Eye (tissue), 1 donor: ENCODE results near the gene RASSF5.
A peak's percentile ranks its signal among the peaks of the same experiment; 100 is the strongest.

ENCODE experiments used
- DNase-seq: peaks from one replicate; pipeline ENCODE4 v3.0.0-alpha.2; 2015

The RASSF5 gene

DNA sequence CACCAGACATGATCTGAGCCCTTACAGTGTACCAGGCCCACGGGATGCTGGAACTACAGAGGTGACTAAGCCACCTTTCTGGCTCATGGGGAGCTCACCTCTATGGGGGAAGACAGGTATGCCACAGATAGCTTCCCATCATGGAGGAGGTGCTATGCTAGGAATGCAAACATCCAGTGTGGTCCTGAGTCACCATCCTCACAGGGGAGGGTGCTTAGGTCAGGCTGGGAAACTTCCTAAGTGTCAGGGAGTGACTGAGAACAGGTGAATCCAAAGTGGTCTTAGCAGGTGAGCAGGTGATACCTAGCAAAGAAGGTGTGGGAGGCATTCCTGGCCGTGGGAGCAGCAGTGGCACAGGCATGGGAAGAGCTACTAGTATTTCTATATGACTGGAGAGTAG, 8.6 kb upstream of the RASSF5 start:
- DNase-seq = no peak

DNA sequence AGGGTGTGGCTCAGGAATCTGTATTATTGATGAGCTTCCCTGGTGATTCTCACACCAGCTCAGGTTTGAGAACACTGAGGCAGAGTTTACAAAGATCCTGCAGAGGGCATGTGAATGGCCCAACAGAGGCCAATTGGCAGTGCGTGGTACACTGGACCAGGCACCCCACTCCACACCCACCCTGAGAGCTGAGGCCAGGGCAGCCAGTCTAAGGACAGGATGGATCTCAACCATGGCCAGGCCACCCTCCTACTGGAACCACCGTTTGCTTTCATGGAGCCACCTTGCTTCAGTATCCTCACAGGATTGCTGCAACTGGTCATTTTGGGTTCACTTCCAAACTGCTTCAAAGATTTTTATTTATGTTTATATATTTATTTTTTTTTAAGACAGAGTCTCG, 7.3 kb upstream of the RASSF5 start:
- no peak for DNase-seq

DNA sequence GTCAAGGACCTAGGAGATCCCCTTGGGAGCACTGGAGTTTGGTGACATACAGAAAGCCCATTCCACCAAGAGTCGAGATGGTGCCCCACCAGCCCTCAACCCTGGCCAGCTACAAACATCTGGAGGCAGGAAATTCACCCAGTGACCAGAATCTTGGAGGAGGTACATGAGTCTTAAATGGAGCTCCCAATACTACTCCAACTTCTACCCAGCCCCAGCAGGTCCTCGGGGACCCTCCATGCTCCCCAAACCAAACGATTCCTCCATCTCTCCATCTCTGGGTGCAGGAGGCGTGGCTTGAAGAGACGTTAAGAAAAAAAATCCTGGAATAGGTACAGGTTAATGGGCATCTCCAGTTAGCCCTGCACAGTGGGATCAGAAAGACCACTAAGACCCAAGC, 5.5 kb upstream of the RASSF5 start:
- DNase-seq = no peak

DNA sequence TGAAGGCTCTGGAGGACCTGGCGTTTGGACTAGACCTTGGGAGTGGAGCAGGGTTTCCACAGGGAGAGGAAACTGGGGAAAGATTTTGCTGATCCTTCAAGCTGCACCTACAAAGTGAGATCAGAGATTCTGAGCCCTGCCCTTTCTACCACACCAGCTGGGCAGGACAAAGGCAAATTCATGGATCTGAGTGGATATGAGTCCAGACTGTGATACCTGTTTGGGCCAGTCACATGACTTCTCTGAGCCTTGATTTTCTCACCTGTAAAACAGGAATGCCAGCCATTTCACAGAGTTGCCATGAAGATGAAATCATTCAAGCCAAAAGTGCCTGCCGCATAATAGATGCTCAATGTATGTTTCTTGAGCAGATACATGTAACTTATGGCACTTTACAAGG, 4.9 kb upstream of the RASSF5 start:
- no peak for DNase-seq

DNA sequence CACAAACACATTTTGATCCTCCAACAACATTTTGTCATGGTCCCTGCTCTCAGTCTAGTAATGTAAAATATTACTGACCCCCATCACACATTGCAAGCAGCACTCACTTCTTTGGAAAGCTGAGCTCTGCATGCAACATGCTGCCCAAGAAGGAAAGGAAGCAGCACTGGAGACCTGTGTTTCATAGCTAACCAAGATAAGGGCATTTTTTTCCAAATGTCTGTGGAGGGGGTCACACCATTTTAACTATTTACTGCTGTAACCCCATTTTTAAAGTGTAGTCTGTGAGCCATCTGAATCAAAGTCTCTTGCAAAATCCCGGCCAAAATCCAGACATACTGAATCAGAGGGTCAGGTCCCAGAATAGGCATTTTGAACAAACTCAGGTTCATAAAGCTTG, 4.5 kb upstream of the RASSF5 start:
- no peak for DNase-seq

DNA sequence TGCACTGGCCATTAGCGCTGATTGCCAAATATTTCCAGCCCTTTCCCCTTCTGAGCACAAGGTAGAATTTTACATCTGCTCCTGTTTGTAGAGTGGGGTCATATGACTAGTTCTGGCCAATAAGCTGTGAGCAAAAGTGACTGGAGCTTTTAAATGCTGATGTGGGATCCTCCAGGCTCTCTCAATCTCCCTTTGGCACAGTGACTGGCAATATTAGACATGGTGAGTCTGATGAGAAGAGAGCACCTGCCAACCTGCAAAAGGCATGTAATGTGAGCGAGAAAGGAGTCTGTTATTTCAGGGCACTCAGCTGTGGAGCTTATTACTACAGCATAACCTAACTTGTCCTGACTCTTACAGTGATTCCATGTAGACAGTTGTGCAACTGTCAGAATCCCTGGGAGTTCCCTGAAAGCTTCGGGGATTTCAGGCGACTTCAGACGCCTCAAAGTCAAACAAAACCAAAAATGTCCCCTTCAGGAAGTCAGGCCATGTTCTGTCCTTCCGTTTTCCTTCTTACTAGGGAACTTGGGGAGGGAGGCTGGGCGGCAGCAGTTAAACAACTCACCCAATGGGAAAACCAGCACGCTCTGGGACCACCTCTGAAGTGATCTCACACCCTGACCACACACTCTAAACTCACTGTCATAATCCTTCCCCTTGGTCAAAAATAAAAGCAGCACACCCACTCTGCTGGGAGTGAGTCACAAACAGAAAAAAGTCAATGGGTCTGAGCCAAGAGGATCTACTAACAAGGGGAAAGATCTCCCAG, 3.6 kb upstream of the RASSF5 start:
- no peak for DNase-seq

DNA sequence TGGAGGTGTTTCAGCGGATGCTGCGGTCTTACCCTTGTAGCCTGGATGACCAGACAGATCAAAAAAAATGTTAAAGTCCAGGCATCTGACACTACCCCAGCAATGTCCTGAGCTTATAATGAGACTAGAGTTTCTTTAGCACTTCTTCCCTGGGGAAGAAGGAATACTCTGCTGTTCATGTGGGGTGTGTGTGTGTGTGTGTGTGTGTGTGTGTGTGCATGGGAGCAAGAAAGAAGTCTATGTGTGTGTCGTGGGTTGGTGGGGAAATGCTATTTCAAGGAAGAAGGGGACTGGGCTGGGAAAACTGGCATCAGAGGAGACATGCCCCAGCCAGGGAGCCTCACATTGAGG, 3.0 kb upstream of the RASSF5 start:
- DNase-seq = no peak

DNA sequence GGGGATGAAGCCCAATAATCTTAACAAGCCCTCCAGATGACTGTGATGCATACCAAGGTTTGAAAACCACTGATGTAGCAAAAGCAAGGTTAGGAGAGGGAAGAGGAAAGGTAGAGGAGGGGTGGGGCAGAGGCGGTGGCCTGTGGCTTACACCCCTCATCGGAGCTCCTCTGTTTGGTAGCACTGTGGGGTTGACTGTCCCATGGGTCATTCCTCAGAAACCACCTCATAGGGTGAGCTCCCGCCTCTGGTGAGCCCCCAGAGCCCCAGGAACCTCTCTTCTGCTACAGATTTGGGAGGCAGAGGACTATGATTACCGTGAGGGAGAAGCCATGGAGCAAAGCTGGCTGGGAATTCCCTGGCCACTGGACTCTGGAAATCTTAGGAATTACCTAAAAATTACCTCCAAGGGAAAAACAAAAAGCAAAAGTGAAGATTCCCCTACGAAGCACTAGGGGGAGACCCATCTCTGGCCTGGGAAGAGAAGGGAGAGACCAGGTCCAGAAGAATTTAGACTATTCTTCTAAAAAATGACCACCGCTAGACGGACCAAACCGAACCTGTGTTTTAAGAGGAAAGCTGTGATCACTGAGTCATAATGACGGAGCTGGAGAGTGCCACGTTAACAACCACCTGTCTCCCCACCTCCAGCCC, 1.5 kb upstream of the RASSF5 start:
- DNase-seq = no peak

DNA sequence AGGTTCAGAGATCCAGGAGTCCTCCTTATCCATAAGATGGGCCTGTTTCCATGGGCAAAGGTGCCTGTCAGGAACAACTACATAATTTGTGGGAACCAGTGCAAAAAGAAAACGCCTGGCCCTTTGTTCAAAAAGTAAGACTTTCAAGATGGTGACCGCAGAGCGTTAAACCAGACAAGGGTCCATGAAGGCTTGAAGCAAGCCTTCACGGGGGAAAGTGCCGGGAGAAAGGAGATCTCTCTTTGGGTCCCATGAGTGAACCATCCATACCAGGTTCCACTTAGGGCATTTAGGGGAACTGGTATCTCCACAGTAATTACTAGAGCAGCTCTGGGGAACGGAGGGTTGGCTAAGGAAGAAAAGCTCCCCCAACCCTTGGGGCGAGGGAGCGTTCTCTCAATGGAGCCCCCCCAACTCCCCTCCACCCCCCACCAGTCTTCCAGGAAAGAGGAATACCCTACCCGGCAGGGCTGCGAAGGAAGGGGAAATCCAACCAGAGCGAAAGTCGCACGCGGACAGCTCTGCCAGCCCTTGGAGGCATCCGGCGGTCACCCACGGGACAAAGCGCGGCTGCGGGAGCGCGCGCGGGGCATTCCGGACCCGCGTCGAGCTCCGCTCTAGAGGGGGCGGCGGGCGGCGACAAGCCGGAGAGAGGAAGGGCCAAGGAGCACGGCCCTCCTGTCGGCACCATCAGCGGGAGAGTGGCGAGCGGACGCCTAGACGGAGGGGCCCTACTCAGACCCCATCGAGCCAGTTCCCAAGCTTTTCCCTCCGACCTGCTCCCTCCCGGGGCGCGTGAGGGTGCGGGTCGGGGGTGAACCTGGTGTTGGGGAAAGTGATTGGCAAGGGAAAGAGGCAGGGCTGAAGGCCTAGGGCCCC, 687 bp upstream of the RASSF5 start:
- DNase-seq = peak; percentile 50

DNA sequence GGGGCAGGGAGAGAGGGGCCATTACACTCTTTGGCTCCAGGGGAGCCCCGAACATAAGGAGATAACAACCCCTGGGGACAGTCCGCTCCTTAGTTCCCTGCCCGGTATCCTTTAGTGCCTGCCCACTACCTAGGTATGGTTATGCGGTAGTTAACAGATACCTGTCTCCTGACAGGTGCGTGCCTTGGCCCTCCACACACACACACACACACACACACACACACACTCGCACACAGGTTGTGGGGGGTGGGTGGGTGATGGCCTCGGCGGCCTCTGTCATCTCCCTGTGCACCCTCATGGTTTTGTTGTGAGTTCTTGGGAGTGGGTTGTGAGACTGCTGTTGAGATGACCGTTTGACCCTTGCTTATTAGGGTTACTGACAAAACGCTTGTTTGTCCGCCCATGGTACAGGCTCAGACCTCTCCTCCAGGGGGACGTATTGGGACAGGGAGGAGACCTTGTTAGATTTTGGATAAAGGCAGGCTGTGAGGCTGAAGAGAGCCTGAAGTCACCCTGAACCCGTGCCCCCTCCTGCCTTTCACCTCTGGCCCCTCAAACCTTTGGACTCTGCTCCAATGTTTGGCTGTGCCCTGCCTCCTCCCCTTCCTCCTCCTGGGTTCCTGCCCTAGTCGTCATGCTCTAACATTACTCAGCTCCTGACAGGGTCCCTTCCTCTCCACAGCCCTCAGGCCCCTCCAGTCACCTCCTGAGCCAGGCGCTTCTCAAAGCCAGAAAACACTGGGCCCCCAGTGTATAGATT, 979 bp downstream of the RASSF5 start:
- DNase-seq = no peak

DNA sequence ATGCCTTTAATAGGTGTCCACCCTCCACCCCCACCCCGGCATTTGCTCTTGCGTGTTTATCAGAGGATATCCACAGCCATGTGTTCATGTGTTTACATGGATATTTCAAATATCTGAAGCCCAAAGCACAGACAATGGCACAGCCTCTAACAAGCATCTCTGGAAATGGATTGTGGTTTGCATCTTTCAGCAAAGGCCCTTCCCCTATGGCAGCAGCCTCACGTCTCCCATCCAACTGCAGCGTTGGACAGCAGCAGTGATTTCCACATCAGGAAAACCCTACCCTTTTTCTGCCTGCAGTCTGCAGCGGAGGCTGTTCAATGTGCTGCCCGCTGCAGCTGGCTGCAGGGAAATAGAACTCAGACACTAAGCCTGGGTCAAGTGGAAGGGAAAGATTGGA, 1.6 kb downstream of the RASSF5 start:
- no peak for DNase-seq

DNA sequence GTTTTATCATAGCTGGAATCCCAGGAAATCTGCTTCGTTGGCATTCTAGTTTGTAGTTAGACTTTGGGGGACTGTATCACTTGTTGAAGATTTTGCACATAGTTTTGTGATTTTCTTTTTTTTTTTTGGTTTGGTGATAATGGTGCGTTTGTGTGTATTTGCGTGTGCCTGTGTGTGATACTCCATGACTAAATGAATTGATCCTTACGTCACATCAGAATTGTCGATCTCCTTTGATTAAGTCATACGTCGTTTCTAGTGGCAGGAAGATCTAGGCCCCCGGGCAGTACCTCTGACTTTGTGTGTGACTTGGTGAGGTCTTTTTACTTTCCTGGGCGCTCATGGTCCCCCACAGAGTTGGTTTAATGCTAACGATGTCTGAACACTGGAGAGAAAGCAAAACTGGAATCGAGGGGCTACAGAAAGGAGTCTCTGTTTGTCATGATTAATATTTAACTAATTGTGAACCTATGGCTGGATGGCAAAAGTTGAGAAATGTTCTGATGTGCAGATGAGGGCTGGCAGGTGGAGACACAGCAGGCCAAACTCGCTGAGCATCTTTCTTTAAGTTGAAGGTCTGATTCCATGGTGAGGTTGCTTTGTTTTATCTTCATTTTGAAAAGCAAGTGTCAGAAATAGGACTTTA, 2.4 kb downstream of the RASSF5 start:
- DNase-seq = no peak

DNA sequence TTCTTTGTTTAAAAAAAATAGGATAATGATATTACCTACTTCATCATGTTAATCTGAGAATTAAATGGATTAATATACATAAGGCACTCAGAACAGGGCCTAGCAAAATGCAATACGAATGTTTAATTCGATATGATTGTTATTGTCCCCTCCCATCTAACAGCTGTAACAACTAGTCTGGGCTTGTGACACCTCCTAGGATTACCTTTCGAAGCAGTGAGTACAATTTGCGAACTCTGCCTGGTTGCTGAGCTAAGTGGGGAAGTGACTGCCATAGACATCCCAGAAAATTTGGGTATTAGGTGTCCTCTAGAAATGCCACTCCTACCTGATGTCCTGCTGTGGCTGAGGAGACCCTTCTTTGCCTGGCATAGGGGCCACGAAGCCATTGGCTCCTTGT, 3.0 kb downstream of the RASSF5 start:
- DNase-seq = no peak

DNA sequence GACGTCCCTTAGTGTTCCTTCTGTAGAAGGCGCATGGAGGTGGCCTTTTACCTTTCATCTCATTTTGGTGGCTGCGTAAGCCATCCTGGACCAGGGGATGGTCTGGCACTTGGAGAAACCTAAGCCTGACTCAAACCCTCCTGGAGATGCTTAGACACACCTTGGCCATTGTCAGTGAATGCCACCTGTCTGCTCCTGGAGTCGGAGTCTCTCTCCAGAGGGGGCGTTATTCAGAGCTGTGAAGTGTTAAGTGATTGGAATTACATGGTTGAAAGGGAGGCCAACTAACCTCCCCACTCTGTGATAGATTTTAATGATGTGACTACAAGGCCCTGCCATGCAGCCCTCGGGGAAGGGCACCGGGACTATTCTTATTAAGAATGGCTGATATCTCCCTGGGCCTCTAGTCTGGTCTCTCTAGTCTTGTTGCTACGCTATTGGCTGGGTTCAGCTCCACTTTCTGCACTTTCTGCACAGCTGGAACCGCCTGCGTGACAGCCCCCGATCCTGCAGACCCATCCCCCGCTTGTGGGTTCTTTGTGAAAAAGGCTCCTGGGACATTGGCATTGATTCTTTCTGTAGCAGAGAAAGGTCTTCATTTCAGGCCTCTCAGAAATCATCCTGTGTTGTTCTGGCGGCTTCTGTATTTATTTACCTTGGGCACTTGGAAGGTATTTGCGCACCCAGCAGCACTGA, 4.2 kb downstream of the RASSF5 start:
- DNase-seq = peak; percentile 75

DNA sequence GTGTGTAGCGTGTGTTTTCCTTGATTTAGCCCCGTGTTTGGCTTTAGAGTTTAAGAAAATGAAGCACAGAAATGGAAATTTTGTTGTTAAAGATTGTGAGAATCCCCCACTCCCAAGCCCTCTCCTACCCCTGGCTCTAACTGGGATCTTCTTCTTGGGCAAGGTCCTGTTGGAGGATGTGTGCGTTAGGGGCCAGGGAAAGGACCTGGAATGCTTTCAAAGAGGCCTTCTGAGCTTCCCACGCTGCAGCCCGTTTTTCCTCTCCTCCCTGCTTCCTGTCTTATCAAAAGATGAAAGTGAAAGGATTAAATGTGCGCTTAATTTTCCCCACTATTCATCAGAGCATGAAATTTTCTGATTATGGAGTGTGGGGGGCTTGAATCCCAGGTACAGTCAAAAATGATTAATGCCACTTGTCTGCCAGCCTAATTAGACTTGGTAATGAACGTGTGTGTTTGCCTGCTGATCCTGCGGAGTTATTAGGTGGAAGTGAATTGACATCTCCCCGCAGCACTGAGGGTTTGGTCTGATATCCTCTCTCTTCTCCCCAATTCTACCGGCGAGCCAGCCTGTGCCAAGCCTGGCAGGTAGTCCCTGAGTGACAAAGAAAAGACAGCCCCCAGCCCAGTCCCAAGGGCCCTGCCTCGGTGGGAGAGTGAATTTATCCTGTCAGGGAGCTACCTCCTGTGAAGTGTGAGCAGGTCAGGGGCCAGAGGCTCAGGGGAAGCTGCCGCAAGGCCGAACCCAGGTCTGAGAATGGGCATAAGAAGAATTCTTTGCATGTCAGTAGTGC, 4.9 kb downstream of the RASSF5 start:
- peak; percentile 37 for DNase-seq

DNA sequence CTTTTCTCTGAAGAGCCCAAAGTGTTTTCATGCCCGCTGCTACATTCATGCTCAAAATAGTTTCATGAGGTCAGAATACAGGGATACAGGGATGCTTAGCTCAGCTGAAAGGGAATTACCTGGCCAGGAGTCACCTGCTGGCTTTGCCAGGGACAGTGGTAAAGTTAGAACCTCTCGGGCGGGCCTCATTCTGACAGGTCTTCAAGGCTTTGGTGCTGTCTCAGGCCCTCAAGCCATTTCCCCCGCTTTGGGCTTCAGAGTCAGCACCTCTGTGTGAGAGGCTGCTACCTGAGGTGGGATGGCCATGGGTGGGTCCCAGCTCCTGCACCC, 5.5 kb downstream of the RASSF5 start:
- no peak for DNase-seq

DNA sequence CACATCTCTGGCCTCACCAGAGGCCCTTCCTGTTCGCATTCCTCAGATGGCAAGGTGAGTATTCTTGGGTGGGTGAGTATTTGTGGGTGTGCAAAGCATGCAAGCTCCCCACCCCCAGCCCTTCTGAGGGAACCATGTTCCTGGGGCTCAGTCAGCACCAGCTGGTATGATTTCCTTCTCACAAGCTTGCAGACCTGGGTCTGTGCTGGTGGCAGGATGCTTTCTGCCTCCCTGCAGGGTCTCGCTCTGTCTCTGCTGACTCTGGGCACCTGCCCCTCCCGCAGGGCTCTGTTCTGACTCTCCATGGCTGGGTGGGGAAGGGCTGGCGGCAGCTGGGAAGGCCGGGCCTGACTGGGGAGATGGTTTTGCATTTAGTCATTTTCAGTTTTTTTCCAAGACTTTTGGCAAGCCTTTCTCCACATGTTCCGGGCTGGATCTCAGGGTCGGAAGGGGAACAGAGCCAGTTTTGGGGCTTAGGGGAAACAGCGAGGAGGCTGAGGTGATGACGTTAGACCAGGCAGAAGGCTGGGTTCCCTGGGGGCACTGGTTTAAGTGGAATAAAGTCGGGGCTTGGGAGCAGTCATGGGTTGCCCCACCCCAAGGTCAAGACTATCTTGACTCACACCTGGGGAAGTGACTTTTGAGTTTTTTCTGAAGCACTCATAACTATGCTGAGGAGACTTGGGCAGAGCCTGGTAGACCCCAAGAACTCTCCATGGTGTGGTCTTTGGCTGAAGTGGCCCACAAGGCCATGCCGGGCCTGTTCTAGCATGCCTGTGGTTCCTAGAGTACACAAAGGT, 6.2 kb downstream of the RASSF5 start:
- DNase-seq = peak; percentile 73

DNA sequence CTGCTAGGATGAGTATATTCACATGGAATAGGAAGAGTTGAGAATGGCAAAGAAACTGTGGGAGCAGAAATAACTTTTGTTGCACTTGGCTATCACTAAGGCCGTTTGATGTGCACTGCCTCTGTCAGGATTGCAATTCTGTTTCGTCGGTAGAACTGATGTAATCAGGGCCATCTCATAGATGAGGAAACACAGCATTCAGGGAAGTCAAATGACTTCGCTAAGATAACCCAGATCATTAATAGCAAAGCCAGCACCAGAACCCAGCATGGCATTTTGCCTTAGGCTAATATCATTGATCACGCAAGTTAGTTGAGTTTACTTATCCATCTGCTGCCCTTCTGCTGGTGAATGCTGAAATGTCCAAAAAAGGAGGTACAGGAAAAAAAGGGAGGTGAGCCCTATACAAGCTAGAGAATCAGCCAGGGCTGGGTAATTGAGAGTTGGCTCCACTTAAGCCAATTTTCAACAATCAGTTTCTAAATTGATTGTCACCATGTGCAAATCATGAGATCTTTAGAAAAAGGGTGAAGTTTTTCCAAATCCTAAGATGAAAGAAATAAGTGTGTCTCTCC, 7.6 kb downstream of the RASSF5 start:
- no peak for DNase-seq

DNA sequence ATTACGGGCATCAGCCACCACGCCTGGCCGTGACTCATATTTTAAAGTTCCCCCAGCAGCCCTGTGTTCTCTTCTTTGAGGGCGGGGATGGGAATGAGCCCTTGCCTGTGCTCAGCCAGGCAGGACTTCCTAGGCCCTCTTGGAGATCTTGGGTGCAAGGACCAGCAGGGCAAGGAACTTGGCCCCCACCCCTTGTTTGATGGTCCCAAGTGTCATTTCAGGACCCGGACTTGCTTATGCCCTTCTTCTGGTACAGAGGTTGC, 9.3 kb downstream of the RASSF5 start:
- no peak for DNase-seq

DNA sequence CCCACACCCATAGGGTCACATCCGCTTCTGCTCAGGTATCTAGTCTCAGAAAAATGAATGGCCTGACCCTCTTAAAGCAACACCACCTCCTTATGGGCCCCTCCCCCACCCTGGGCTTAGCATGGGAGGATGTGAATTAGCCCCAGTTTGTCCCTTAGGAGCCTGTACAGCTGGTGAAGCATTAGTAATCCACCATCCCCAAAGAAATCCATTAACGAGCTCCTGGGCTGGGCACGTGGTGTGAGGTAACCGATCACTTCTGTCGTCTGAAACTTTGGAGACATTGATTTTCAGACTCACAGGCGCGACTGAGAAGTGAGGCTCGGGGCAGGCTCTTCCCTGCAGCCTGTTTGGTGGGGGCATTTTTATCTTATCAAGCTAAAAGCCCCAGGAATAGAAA, 10.5 kb downstream of the RASSF5 start:
- DNase-seq = peak; percentile 80
